GM21723 (cell line): ENCODE data around the gene ST3GAL5.

ENCODE experiments used
- ATAC-seq: cut with Tn5 transposase; IDR thresholded peaks from one replicate; pipeline ENCODE4 v1.9.1; 2021; ENCODE audit warnings: mild to moderate bottlenecking, moderate library complexity; ENCODE audit not compliant: unreplicated experiment

The ST3GAL5 gene

GRCh38 chr2:85793584-85793983, 95.2 kb downstream of the ST3GAL5 start:
- no peak for ATAC-seq

GRCh38 chr2:85792783-85793441, 95.9 kb downstream of the ST3GAL5 start:
- no peak for ATAC-seq

- ATAC-seq, result no peak
Measured at GRCh38 chr2:85791704-85792565, 96.9 kb downstream of the ST3GAL5 start.

- no peak for ATAC-seq
Measured at GRCh38 chr2:85790499-85791188, 98.1 kb downstream of the ST3GAL5 start.

GRCh38 chr2:85790032-85790431, 98.8 kb downstream of the ST3GAL5 start:
- no peak for ATAC-seq

GRCh38 chr2:85789271-85789670, 99.5 kb downstream of the ST3GAL5 start:
- no peak for ATAC-seq

GRCh38 chr2:85788603-85789002, 100.2 kb downstream of the ST3GAL5 start:
- no peak for ATAC-seq

- no peak for ATAC-seq
Measured at GRCh38 chr2:85787981-85788340, 100.8 kb downstream of the ST3GAL5 start.

- ATAC-seq, result no peak
Measured at GRCh38 chr2:85787282-85787980, 101.4 kb downstream of the ST3GAL5 start.
